Measurements from ENCODE around the gene RILP.

GRCh38 chr17:1648173-1648962 lies 1.3 kb downstream of the RILP start:
- no peak for TF ChIP-seq GATA2 (IDR thresholded peaks at IDR 0.05; ENCODE audit: low read depth, low read length)
- no peak for TF ChIP-seq GATA3 (IDR thresholded peaks at IDR 0.05; ENCODE audit: low read depth, low read length)

Measured in SH-SY5Y (cell line).